ENCODE data around the gene TECPR2. TPM values are rescaled to one million over a fixed set of nuclear protein-coding genes. Genes with fewer than 3 reads are reported as not detected.

TECPR2 gene
- total RNA-seq, 1 donor from 2014 or later, result 19.9 TPM

- peaks cover 30% of the 10 kb centered on the region for H3K36me3 Mint-ChIP-seq (ENCODE audit: low read depth, unreplicated experiment)
- no peak overlapping the region for H2AFZ ChIP-seq (ENCODE audit: low read depth, low read length)
- H3K27me3 Mint-ChIP-seq (ENCODE audit: low read depth, unreplicated experiment), result no peaks in the 10 kb centered on the region
- H3K27ac Mint-ChIP-seq (ENCODE audit: unreplicated experiment), result no peak overlapping the region
- no peak overlapping the region for H3K4me3 ChIP-seq (ENCODE audit: insufficient read depth, low read depth, low read length)
- no peaks in the 10 kb centered on the region for H3K27me3 ChIP-seq (ENCODE audit: insufficient read depth, low read length)
- no peak overlapping the region for H3K9ac ChIP-seq (ENCODE audit: low read length)
- H4K20me1 ChIP-seq (ENCODE audit: insufficient read depth, low read length), result no peaks in the 10 kb centered on the region
- no peak overlapping the region for H3K4me3 Mint-ChIP-seq (ENCODE audit: unreplicated experiment)
- peaks cover 5% of the 10 kb centered on the region for H3K36me3 ChIP-seq (ENCODE audit: insufficient read depth, low read length)
- no peaks in the 10 kb centered on the region for H3K79me2 ChIP-seq (ENCODE audit: insufficient read depth, low read length)
- no peaks in the 10 kb centered on the region for H3K4me1 Mint-ChIP-seq (ENCODE audit: low read depth, unreplicated experiment)
- H3K9me3 Mint-ChIP-seq (ENCODE audit: unreplicated experiment), result peaks cover 5% of the 10 kb centered on the region
- H3K4me1 ChIP-seq (ENCODE audit: insufficient read depth, low read length), result no peaks in the 10 kb centered on the region
- no peak overlapping the region for H3K27ac ChIP-seq (ENCODE audit: low read depth, low read length)
- H3K9me3 ChIP-seq (ENCODE audit: insufficient read depth, low read depth, low read length), result no peaks in the 10 kb centered on the region
- FAIRE-seq (no peak), DNase-seq (ENCODE audit: low read depth) (no peak)
- TF ChIP-seq CTCF (IDR thresholded peaks at IDR 0.05; ENCODE audit: insufficient read depth, low read depth, low read length) (no peak), EZH2 (IDR thresholded peaks at IDR 0.05; ENCODE audit: insufficient read depth, low read length) (no peak)
- no peak overlapping the region for H3K4me2 ChIP-seq (ENCODE audit: low read length)
Measured at GRCh38 chr14:102426796-102427195, 64.1 kb downstream of the TECPR2 start.

GRCh38 chr14:102427642-102428041 is 64.9 kb downstream of the TECPR2 start:
- Mint-ChIP-seq H3K4me3 (ENCODE audit: unreplicated experiment) (no peak overlapping the region), H3K4me1 (ENCODE audit: low read depth, unreplicated experiment) (no peaks in the 10 kb centered on the region), H3K27me3 (ENCODE audit: low read depth, unreplicated experiment) (no peaks in the 10 kb centered on the region), H3K27ac (ENCODE audit: unreplicated experiment) (no peak overlapping the region), H3K9me3 (ENCODE audit: unreplicated experiment) (peaks cover 5% of the 10 kb centered on the region), H3K36me3 (ENCODE audit: low read depth, unreplicated experiment) (peaks cover 30% of the 10 kb centered on the region)
- H2AFZ ChIP-seq (ENCODE audit: low read depth, low read length), result no peak overlapping the region
- H3K4me3 ChIP-seq (ENCODE audit: insufficient read depth, low read depth, low read length), result no peak overlapping the region
- no peaks in the 10 kb centered on the region for H3K9me3 ChIP-seq (ENCODE audit: insufficient read depth, low read depth, low read length)
- no peak overlapping the region for H3K27ac ChIP-seq (ENCODE audit: low read depth, low read length)
- H3K27me3 ChIP-seq (ENCODE audit: insufficient read depth, low read length), result no peaks in the 10 kb centered on the region
- no peak for FAIRE-seq
- H3K4me1 ChIP-seq (ENCODE audit: insufficient read depth, low read length), result no peaks in the 10 kb centered on the region
- no peak for TF ChIP-seq EZH2 (IDR thresholded peaks at IDR 0.05; ENCODE audit: insufficient read depth, low read length)
- TF ChIP-seq CTCF (IDR thresholded peaks at IDR 0.05; ENCODE audit: insufficient read depth, low read depth, low read length), result no peak
- peaks cover 5% of the 10 kb centered on the region for H3K36me3 ChIP-seq (ENCODE audit: insufficient read depth, low read length)
- no peak overlapping the region for H3K4me2 ChIP-seq (ENCODE audit: low read length)
- no peaks in the 10 kb centered on the region for H3K79me2 ChIP-seq (ENCODE audit: insufficient read depth, low read length)
- DNase-seq (ENCODE audit: low read depth), result no peak
- H3K9ac ChIP-seq (ENCODE audit: low read length), result no peak overlapping the region
- H4K20me1 ChIP-seq (ENCODE audit: insufficient read depth, low read length), result no peaks in the 10 kb centered on the region

- Histone ChIP-seq H3K4me2 (ENCODE audit: low read length) (no peak overlapping the region), H3K27ac (ENCODE audit: low read depth, low read length) (no peak overlapping the region)
- H3K27ac Mint-ChIP-seq (ENCODE audit: unreplicated experiment), result no peak overlapping the region
Measured at GRCh38 chr14:102430212-102430908, 67.6 kb downstream of the TECPR2 start.

More at GRCh38 chr14:102430212-102430908, 67.6 kb downstream of the TECPR2 start:
- no peaks in the 10 kb centered on the region for H3K9me3 ChIP-seq (ENCODE audit: insufficient read depth, low read depth, low read length)
- no peaks in the 10 kb centered on the region for H3K79me2 ChIP-seq (ENCODE audit: insufficient read depth, low read length)
- no peaks in the 10 kb centered on the region for H4K20me1 ChIP-seq (ENCODE audit: insufficient read depth, low read length)
- H3K4me3 ChIP-seq (ENCODE audit: insufficient read depth, low read depth, low read length), result no peak overlapping the region
- no peaks in the 10 kb centered on the region for H3K27me3 ChIP-seq (ENCODE audit: insufficient read depth, low read length)
- H3K4me3 Mint-ChIP-seq (ENCODE audit: unreplicated experiment), result no peak overlapping the region
- FAIRE-seq (no peak), DNase-seq (ENCODE audit: low read depth) (no peak)
- no peak overlapping the region for H3K9ac ChIP-seq (ENCODE audit: low read length)
- no peak overlapping the region for H2AFZ ChIP-seq (ENCODE audit: low read depth, low read length)
- H3K9me3 Mint-ChIP-seq (ENCODE audit: unreplicated experiment), result peaks cover 5% of the 10 kb centered on the region
- no peaks in the 10 kb centered on the region for H3K4me1 ChIP-seq (ENCODE audit: insufficient read depth, low read length)
- no peaks in the 10 kb centered on the region for H3K4me1 Mint-ChIP-seq (ENCODE audit: low read depth, unreplicated experiment)
- peaks cover 26% of the 10 kb centered on the region for H3K36me3 Mint-ChIP-seq (ENCODE audit: low read depth, unreplicated experiment)
- peaks cover 10% of the 10 kb centered on the region for H3K36me3 ChIP-seq (ENCODE audit: insufficient read depth, low read length)
- TF ChIP-seq EZH2 (IDR thresholded peaks at IDR 0.05; ENCODE audit: insufficient read depth, low read length), result no peak
- no peak for TF ChIP-seq CTCF (IDR thresholded peaks at IDR 0.05; ENCODE audit: insufficient read depth, low read depth, low read length)
- H3K27me3 Mint-ChIP-seq (ENCODE audit: low read depth, unreplicated experiment), result no peaks in the 10 kb centered on the region

Data from astrocyte (in vitro differentiated cells and primary cell).